Measurements from ENCODE around the gene LENEP. TPM values are rescaled to one million over a fixed set of nuclear protein-coding genes. Genes with fewer than 3 reads are reported as not detected.

The LENEP gene
- total RNA-seq, 3 donors from 2014 or later: not detected

DNA sequence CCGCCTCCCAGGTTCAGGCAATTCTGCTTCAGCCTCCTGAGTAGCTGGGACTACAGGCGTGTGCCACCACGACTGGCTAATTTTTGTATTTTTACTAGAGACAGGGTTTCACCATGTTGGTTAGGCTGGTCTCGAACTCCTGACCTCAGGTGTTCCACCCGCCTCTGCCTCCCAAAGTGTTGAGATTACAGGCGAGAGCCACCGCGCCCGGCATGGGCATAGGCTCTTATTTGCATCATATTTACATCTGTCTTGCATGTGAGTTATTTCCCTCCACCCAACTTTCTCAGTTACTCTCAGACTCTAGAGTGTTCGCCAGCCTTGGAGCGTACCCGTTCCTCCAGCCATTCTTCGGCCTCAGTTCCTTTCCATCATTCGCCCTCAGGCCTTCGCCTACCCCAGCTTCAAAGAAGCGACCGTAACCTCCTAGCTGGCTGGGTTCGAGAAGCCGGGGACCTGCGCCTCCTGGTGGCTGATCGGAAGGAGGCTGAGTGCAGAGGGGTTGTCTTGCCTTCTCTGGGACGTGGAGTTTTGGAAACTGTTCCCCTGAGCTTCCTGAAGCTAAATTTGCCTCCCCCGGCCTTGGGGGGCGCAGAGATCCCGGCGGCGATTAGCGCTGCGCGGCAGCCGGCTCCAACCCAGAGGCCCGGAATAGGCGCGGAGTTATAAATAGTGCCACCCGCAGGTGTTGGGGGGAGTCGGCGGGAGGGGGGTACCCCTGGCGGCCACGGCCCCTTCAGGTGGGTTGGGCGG lies 5.6 kb downstream of the LENEP start:
- intact Hi-C loops (cut with DNase I; ENCODE audit: low total_unique reads): loop anchor here (1.0 kb wide), 1 partner anchor 38 kb away; the partner anchor contains the start of gene PYGO2
- Histone ChIP-seq H3K27me3 (no peaks in the 10 kb centered on the region), H3K27ac (peak overlapping the region; percentile 98 to 99), H3K36me3 (no peaks in the 10 kb centered on the region), H3K4me3 (peak overlapping the region; percentile 89 to 95 (median 89)), H3K4me1 (peaks cover 9 to 10% of the 10 kb centered on the region in 2 donors), H3K9me3 (no peaks in the 10 kb centered on the region)
- TF ChIP-seq POLR2AphosphoS5 (IDR thresholded peaks at IDR 0.05) (no peak), POLR2A (IDR thresholded peaks at IDR 0.05) (no peak)
- TF ChIP-seq, protein P1, sequence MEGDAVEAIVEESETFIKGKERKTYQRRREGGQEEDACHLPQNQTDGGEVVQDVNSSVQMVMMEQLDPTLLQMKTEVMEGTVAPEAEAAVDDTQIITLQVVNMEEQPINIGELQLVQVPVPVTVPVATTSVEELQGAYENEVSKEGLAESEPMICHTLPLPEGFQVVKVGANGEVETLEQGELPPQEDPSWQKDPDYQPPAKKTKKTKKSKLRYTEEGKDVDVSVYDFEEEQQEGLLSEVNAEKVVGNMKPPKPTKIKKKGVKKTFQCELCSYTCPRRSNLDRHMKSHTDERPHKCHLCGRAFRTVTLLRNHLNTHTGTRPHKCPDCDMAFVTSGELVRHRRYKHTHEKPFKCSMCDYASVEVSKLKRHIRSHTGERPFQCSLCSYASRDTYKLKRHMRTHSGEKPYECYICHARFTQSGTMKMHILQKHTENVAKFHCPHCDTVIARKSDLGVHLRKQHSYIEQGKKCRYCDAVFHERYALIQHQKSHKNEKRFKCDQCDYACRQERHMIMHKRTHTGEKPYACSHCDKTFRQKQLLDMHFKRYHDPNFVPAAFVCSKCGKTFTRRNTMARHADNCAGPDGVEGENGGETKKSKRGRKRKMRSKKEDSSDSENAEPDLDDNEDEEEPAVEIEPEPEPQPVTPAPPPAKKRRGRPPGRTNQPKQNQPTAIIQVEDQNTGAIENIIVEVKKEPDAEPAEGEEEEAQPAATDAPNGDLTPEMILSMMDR (IDR thresholded peaks at IDR 0.05): peak; percentile 68 to 81 (median 80)
- DNase-seq (ENCODE audit: low spot score in 2 of 2): no peak

DNA sequence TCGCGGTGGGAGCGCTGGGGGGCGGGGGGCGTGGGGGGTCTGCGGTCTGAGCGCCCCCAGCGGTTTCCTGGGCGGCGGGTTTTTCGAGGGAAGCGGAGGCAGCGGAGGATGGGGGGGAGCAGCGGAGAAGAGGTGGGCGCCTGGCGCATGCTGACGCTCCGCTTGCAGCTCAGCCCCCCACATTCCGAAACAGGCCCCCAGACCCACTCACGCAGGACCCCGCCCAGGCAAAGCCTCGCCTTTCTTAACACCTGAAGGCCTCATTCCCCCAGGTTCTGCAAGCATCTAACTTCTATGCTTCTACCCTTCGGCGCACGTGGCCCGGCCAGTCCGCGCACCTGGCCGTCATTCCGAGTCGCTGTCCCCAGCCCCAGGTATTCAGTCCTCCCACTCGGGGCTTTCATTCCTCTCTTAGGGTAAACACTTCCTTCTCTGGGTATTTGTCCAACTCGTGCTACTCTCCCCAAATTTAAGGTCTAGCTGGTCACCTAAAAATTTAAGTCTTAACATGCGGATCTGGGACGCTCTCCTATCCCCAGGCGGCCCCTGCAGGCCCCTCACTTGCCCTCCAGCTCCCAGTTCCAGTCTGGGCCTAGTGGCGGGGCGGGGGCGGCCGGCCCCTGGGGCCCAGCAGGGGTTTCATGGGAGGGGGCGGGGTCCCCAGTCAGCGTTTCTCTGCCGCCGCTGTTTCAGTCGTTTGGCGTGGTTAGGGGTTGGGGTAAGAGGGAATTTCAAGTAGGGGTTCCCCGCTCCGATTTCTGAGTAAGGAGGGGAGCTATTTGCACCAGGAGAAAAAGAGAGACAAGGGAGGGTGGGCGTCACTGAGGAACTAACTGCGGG lies 6.4 kb downstream of the LENEP start:
- intact Hi-C loops (cut with DNase I; ENCODE audit: low total_unique reads): loop anchor here (1.0 kb wide), 1 partner anchor 38 kb away; the partner anchor contains the start of gene PYGO2
- no peaks in the 10 kb centered on the region for H3K27me3 ChIP-seq
- TF ChIP-seq POLR2A (IDR thresholded peaks at IDR 0.05) (no peak), POLR2AphosphoS5 (IDR thresholded peaks at IDR 0.05) (peak in 1 of 3 donors; percentile 6)
- TF ChIP-seq, protein P1 (IDR thresholded peaks at IDR 0.05): no peak

DNA sequence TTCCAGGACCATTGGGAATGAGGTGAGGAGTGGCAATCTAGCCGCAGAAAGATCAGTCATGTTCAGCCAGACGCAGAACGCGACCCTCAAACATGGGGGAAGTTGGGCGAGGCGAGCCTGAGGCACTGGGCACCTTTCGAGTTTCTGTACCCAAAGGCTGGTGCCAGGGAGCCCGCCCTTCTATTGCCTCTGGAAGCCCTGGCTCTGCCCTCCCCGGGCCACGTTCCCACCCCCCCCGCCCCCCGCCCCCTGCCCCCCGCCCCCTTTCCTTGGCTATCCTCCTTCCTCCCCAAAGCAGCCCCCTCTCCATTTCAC lies 7.0 kb downstream of the LENEP start:
- Histone ChIP-seq H3K4me1 (peaks cover 16 to 22% of the 10 kb centered on the region in 2 donors), H3K36me3 (no peaks in the 10 kb centered on the region), H3K4me3 (peak overlapping the region; percentile 89 to 95 (median 89)), H3K9me3 (no peaks in the 10 kb centered on the region), H3K27ac (peak overlapping the region; percentile 98 to 99), H3K27me3 (no peaks in the 10 kb centered on the region)
- no peak for DNase-seq (ENCODE audit: low spot score in 2 of 2)
- no peak for TF ChIP-seq POLR2A (IDR thresholded peaks at IDR 0.05)
- TF ChIP-seq, protein P1 (IDR thresholded peaks at IDR 0.05): no peak
- no peak for TF ChIP-seq POLR2AphosphoS5 (IDR thresholded peaks at IDR 0.05)
- intact Hi-C loops (cut with DNase I; ENCODE audit: low total_unique reads): no loop called here

More for the DNA sequence above, 6.4 kb downstream of the LENEP start:
- Histone ChIP-seq H3K4me3 (peak overlapping the region; percentile 89 to 95 (median 89)), H3K27ac (peak overlapping the region; percentile 98 to 99), H3K9me3 (no peaks in the 10 kb centered on the region), H3K36me3 (no peaks in the 10 kb centered on the region), H3K4me1 (peaks cover 13 to 17% of the 10 kb centered on the region in 2 donors)
- DNase-seq (ENCODE audit: low spot score in 2 of 2): peak in 1 of 2 donors; percentile 68

DNA sequence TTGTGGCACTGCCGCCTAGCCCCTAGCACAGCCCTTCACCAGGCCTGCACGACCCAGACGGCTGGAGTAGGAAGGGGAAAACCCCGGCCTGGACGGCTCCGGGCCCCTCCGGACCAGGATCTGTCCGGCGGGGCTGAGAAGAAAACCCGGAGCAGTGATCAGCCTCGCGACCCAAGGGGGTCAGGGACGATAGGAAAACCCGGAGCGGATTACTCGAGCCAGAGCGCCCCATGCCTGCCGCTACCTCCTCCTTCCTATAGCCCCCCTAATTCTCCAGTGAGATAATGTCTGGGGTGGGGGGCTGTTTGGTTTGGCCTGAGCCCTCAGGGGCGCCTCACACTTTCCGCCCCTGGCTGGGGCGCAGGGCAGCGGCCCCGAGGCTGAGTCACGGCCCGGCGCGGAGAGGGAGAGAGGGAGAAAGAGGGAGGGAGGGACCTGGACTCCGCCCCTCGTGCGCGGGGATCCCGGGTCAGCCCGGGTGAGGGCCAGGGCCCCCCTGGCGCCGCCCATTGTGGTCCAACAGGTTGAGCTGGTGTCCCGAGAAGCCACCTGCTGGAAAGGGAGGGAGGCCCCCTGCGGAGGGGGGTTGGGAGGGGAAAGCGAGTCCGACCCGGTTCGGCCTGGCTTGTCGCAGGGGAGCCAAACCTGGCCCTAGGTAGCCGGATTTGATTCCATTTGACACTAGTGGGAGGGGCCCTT lies 7.5 kb downstream of the LENEP start:
- peak; percentile 70 to 91 (median 89) for TF ChIP-seq POLR2AphosphoS5 (IDR thresholded peaks at IDR 0.05)
- TF ChIP-seq POLR2A (IDR thresholded peaks at IDR 0.05): peak; percentile 82
- TF ChIP-seq, protein P1 (IDR thresholded peaks at IDR 0.05): peak in 1 of 3 donors; percentile 18
- intact Hi-C loops (cut with DNase I; ENCODE audit: low total_unique reads): no loop called here

More for the DNA sequence above, 7.5 kb downstream of the LENEP start:
- peak; percentile 98 to 99 for DNase-seq (ENCODE audit: low spot score in 2 of 2)
- peak overlapping the region; percentile 89 to 95 (median 89) for H3K4me3 ChIP-seq
- no peaks in the 10 kb centered on the region for H3K36me3 ChIP-seq
- peak overlapping the region; percentile 98 to 99 for H3K27ac ChIP-seq
- peaks cover 16 to 27% of the 10 kb centered on the region in 2 donors for H3K4me1 ChIP-seq
- H3K9me3 ChIP-seq: no peaks in the 10 kb centered on the region
- H3K27me3 ChIP-seq: no peaks in the 10 kb centered on the region
